HEK293 (cell line): ENCODE results near the gene SHISAL1.

Experiments
- ATF2 ChIP-seq: fragments of 450-650 bp; formaldehyde crosslinking; IDR thresholded peaks from 2 replicates; pipeline ENCODE4 v1.5.1; 2016; ENCODE audit warnings: missing biosample characterization, missing genetic modification characterization, low read depth
- SP2 ChIP-seq: fragments of 450-650 bp; formaldehyde crosslinking; IDR thresholded peaks from 2 replicates; pipeline ENCODE4 v1.5.1; 2016; ENCODE audit warnings: missing biosample characterization, missing genetic modification characterization
- ZBTB8A ChIP-seq: fragments of 450-650 bp; formaldehyde crosslinking; IDR thresholded peaks from 2 replicates; pipeline ENCODE4 v1.5.1; 2016; ENCODE audit warnings: missing biosample characterization, missing genetic modification characterization
- ZNF155 ChIP-seq: fragments of 450-650 bp; formaldehyde crosslinking; IDR thresholded peaks from 2 replicates; pipeline ENCODE4 v1.5.1; 2016; ENCODE audit warnings: missing biosample characterization, missing genetic modification characterization
- ZNF266 ChIP-seq: fragments of 450-650 bp; formaldehyde crosslinking; IDR thresholded peaks from 2 replicates; pipeline ENCODE4 v1.5.1; 2016; ENCODE audit warnings: missing biosample characterization, missing genetic modification characterization, low read depth
- ZSCAN5A ChIP-seq: fragments of 450-650 bp; formaldehyde crosslinking; IDR thresholded peaks from 2 replicates; pipeline ENCODE4 v1.5.1; 2016; ENCODE audit warnings: missing biosample characterization, missing genetic modification characterization

GRCh38 chr22:44299124-44299523 is 13.6 kb downstream of the SHISAL1 start:
- no peak for TF ChIP-seq ATF2 (tag by site-specific recombination)
- TF ChIP-seq ZNF266: no peak
- no peak for TF ChIP-seq ZBTB8A (tag by site-specific recombination)
- no peak for TF ChIP-seq SP2
- no peak for TF ChIP-seq ZNF155 (tag by site-specific recombination)
- no peak for TF ChIP-seq ZSCAN5A (tag by site-specific recombination)
